SKM-1 (cell line): ENCODE results near the gene RFC1.
"Not testable (repeated sequence)": the region's sequence is repeated elsewhere in the genome, so short reads cannot be mapped to it uniquely, and the experiment has no call there.

Experiments used
- DNase-seq: peaks from one replicate; lab custom pipeline; 2025; ENCODE audit not compliant: unreplicated experiment; lab: John Stamatoyannopoulos, UW

The RFC1 gene, protein sequence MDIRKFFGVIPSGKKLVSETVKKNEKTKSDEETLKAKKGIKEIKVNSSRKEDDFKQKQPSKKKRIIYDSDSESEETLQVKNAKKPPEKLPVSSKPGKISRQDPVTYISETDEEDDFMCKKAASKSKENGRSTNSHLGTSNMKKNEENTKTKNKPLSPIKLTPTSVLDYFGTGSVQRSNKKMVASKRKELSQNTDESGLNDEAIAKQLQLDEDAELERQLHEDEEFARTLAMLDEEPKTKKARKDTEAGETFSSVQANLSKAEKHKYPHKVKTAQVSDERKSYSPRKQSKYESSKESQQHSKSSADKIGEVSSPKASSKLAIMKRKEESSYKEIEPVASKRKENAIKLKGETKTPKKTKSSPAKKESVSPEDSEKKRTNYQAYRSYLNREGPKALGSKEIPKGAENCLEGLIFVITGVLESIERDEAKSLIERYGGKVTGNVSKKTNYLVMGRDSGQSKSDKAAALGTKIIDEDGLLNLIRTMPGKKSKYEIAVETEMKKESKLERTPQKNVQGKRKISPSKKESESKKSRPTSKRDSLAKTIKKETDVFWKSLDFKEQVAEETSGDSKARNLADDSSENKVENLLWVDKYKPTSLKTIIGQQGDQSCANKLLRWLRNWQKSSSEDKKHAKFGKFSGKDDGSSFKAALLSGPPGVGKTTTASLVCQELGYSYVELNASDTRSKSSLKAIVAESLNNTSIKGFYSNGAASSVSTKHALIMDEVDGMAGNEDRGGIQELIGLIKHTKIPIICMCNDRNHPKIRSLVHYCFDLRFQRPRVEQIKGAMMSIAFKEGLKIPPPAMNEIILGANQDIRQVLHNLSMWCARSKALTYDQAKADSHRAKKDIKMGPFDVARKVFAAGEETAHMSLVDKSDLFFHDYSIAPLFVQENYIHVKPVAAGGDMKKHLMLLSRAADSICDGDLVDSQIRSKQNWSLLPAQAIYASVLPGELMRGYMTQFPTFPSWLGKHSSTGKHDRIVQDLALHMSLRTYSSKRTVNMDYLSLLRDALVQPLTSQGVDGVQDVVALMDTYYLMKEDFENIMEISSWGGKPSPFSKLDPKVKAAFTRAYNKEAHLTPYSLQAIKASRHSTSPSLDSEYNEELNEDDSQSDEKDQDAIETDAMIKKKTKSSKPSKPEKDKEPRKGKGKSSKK

GRCh38 chr4:39365830-39366771 is at the start of gene RFC1:
Gene RFC1 (minus strand): TSS chr4:39366362. CDS start chr4:39366241, 121 bp downstream.
- DNase-seq: peak; percentile 63

- no peak for DNase-seq
Observed at GRCh38 chr4:39415678-39416283, 49.6 kb upstream of the RFC1 start.

DNA sequence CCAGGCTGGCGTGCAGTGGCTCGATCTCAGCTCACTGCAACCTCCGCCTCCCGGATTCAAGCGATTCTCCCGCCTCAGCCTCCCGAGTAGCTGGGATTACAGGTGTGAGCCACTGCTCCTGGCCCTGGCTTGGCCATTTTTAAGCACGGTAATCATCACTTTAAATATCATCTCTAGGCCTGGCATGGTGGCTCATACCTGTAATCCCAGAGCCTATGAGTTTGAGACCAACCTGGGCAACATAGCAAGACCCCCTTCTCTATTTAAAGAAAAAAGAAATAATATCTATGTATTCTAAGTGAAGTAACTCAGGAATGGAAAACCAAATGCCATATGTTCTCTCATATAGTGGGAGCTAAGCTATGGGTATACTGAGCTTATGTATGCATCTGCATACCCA is 45.4 kb upstream of the RFC1 start:
- DNase-seq: not testable (repeated sequence)

GRCh38 chr4:39410415-39410814 is 44.3 kb upstream of the RFC1 start:
- DNase-seq: no peak

GRCh38 chr4:39407584-39407885 is 41.4 kb upstream of the RFC1 start:
- DNase-seq: no peak

DNA sequence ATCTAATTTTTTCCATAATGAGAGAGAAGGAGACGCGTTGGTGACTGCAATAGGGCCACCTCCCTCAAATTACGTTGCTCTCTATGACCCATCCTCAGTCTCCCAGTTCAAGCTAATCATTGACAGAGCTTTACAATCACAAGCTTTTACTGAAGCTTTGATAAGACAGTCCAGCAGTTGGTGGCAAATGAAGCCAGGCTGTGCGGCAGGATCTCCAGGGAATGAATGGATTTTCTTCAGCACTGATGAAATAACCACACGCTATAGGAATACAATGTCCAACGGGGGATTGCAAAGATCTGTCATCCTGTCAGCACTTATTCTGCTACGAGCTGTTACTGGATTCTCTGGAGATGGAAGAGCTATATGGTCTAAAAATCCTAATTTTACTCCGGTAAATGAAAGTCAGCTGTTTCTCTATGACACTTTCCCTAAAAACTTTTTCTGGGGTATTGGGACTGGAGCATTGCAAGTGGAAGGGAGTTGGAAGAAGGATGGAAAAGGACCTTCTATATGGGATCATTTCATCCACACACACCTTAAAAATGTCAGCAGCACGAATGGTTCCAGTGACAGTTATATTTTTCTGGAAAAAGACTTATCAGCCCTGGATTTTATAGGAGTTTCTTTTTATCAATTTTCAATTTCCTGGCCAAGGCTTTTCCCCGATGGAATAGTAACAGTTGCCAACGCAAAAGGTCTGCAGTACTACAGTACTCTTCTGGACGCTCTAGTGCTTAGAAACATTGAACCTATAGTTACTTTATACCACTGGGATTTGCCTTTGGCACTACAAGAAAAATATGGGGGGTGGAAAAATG is 40.8 kb upstream of the RFC1 start, which contains the start of gene KLB:
Gene KLB (plus strand): TSS at position 168 of the 821 bp plus-strand sequence. CDS start 20 bp downstream, at position 188.
- no peak for DNase-seq

GRCh38 chr4:39401640-39402039 is 35.5 kb upstream of the RFC1 start:
- not testable (repeated sequence) for DNase-seq

DNA sequence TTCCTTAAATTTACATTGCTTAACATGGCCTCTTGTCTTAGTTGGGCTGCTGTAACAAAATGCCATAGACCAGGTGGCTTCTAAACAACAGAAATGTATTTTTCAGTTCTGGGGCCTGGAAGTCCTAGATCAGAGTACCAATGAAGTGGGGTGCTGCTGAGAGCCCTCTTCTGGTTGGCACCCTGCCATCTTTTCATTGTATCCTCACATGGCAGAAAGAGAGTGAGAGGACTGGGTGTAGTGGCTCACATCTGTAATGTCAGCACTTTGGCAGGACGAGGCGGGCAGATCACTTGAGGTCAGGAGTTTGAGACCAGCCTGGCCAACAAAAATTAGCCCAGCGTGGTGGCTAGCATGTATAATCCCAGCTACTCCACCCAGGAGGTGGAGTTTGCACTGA is 28.5 kb upstream of the RFC1 start:
- DNase-seq: no peak

- no peak for DNase-seq
Observed at GRCh38 chr4:39390603-39391002, 24.4 kb upstream of the RFC1 start.

DNA sequence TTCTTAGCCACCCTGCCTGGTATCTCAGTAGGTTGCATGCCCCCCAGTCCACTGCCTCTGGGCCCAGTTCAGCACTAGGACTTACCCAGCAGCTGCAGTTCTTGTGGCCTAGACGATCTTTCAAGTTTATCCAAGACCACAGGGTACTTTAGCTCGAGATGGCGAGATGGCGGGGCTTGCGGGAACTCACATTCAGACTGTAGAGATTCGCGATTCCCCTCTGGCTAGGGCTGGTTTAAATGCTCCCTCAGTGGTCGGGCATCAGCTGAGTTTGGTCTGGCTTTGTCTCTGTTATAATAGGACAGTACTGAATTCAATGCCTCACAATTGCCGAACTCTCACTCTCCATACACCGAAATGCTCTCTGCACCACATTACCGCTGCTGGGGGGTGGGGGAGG is 18.4 kb upstream of the RFC1 start:
- DNase-seq: no peak

DNA sequence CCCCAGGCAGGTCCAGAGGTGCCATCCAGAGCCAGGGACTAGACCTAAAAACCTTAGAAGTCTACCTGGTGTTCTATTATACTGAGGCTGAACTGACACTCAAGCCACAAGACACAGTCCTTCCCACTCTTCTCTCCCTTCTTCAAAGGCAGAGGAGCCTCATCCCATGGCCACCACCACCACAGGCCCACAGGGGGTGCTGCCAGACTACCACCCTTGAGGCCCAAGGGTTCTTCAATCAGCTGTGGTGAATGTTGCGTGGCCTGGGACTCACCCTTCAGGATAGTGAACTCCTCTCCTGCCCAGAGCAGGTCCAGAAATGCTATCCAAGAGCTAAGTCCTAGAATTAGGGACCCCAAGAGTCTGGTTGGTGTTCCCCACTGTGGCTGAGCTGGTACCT is 17.5 kb upstream of the RFC1 start:
- no peak for DNase-seq

- no peak for DNase-seq
Observed at GRCh38 chr4:39375478-39375877, 9.3 kb upstream of the RFC1 start.

GRCh38 chr4:39371209-39371608 is 5.0 kb upstream of the RFC1 start:
- DNase-seq: not testable (repeated sequence)

DNA sequence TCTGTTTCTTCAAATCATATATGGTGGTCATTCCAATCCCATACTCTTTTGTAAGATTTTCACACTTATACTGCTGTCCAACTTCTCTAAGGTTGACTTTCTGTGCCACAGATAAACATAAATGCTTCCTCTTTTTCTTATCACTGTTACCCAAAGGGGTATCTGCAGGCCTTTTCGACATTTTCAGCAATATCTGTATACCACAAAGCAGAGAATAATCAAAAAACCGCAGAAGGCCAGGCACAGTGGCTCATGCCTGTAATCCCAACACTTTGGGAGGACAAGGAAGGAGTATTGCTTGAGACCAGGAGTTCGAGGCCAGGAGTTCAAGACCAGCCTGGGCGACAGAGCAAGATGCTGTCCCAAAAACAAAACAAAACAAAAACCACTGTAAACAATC is 3.1 kb upstream of the RFC1 start:
- DNase-seq: no peak

- DNase-seq: no peak
Observed at GRCh38 chr4:39367166-39367565, 1.0 kb upstream of the RFC1 start.

- DNase-seq: no peak
Observed at GRCh38 chr4:39365360-39365759, 802 bp downstream of the RFC1 start.

DNA sequence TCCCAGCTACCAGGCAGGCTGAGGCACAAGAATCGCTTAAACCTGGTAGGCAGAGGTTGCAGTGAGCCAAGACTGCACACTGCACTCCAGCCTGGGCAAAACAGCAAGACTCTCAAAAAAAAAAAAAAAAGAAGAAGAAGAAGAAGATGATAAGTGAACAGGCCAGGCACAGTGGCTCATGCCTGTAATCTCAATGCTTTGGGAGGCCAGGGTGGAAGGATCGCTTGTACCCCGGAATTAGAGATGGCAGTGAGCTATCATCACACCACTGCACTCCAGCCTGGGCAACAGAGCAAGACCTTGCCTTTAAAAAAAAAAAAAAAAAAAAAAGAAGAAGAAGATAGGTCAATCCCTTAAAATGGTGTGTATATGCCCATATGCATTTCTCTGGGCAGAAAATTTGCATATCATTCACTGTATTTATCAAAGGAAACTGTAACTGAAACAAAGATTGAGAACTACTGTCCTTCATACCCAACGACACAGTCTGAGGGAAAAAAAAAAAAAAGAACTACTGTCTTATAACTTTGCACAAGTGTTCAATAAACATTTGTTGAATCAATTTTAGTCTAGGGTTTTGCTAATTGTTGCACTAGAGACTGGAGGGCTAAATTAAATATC is 2.3 kb downstream of the RFC1 start:
- no peak for DNase-seq

GRCh38 chr4:39362827-39363226 is 3.3 kb downstream of the RFC1 start:
- no peak for DNase-seq

DNA sequence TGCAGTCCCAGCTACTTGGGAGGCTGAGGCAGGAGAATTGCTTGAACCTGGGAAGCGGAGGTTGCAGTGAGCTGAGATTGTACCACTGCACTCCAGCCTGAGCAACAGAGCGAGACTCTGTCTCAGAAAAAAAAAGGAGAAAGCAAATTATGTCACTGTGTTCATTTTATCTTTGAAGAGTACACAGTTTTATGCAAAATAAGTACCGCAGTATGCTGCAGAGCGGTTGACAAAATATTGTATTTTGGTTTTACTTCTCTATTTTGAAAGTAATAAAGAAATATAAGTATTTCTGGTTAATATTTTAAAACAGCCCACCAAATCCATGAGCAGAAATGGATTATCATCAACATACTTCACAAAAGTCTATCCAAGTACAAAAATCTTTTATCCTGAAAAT is 5.6 kb downstream of the RFC1 start:
- DNase-seq: not testable (repeated sequence)
